HG03103 (cell line): ENCODE results near the gene APMAP.

Source experiments
- ATAC-seq: cut with Tn5 transposase; IDR thresholded peaks from one replicate; pipeline ENCODE4 v1.9.1; 2021; ENCODE audit warnings: low read depth; ENCODE audit not compliant: unreplicated experiment

Gene APMAP

DNA sequence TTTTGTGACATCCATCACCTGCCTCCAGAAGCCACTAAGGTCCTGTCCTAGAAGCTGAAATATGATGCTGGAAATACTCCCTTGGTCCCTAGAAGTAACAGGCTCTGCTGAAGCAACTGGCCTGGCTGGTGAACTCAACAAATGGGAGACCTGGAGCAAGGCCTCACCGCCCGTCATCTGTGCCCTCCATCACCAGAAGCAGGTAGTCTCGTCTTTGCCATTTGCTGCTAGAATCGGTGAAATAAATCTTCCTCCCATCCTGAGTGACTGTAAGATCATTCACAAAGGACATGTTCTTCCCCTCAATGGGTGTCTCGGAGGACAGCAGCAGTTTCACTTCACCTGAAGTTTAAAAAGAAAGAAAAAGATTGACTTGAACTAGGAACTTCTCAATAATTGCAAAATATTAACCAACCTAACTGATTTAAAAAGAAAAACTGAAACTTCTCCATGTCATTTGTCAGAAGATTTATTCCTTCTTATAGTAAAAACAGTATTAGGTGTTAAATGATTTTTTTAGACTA is 22.5 kb downstream of the APMAP start:
- no peak for ATAC-seq

DNA sequence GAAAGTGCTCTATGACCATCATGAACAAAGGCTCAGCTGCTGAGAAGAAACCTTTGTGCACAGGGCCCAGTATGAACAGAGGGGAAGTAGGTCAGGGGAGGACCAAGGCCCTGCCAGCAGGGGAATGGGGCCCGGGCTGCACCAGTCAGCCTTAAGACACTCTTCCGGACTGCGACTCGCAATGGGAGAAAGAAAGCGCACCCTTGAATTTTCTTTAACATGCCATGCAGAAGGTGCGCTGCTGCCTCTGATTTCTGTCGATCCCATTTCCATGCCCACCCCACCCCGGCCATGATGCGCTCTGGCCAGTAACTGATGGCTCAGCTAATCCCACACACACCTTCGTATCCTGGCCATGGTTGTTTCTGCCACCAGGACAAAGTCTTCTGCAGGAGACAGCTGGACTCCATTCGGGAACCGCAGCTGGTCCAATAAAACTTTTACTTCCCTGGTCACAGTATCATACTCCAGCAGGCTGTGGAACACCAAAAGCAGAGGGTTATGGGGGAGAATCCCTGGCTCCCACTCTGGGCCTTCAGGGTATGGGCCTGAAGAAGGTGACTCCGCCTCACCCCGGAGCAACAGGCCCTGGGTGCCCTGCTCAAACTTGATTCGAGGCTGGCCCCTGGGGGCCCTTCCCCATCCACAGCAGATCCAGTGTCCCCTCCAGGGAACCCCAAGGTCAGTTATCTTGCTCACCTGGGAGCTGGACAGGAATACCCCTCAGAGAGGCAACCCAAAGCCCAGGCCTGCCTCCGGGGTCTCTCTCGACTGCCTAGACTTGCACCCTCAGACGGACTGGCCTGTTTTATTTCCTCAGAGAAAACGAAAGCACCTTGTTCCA is 23.1 kb downstream of the APMAP start:
- ATAC-seq: no peak

DNA sequence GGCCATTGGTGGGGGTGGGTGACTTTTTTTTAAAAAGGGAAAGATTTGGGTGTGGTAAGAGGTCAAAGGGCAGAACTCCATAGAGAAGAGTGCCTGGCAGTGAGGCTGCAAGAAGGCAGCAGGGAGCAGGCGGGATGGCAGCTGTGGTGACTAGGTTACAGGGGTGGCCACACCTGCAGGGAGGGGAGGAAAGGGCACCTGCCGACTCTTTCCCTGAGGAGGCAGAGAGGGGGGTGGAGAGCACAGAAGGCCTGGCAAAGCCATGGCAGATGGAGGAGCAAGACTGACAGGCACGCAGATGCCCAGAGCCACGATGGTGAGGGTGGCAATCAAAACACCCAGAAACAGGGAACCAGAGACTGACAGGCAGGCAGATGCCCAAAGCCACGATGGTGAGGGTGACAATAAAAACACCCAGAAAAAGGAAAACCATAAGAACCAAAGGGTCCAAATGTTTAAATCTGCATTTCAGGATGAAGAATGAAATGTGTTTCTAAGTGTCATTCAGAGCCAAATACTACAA is 24.2 kb downstream of the APMAP start:
- no peak for ATAC-seq

DNA sequence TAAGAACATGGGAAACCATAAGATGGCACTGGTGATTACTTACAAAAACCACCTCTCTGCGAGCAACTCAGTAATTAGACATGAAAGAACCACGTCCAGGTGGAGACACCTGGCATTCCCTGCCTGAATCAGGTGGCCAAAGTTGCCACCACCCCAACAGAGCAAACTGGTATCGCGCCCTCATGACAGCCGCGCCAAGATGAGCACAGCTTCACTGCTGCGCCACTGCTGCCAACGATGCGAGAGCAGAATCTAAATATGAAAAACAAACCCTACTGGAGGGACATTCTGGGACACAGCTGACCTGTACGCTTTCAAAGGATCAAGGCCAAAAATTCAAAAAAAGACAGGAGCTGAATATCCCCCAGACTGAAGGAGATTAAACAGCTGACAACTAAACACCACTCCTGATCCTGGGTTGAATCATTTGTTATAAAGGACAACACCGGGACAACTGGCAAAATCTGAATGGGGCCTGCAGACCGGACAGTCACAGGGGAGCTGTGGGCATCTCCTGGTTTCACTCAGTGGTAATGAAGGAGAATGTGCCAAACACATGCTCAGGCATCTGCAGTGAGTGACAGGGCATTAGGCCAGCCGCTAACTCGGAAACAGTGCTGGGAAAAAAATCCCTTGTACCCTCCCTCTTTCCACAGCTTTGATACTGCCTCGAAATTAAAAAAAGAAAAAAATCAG is 26.1 kb downstream of the APMAP start:
- no peak for ATAC-seq

DNA sequence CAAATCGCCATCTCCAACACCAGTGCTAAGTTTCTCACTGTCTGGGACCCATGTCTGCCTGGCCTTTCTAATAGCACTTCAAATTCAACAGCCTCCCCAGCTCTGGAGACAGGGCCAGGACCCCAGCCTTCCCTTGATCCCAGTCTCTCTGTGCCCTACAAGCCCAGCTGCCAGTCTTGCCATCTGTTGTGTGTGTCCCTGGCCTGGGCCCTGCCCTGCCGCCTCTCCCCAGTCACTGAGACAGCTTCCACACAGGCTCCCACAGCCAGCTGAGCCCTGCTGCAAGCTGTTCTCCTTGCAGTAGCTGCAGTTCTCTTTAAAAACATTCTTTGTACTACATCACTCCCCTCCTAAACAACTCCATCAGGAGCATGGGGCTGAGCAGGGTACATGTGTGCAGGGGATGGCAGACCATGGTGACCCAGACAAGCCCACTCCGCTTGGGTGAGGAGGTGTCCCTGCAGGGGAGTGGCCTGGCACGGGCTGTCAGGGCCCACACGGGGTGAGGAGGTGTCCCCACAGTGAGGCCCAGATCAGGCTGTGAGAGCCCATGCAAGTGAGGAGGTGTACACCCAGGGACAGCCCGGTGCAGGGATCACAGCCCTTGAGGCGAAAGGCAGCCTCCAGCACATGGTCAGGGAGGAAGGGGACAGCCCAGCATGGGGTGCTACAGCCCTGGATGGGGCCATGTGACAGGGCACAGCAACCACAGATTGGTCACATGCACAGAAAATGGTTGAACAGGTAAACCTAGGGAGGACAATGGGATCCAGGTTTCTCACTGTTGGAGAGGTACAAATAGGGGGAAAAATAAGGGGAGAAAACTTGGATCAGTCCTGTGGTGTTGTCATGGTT is 27.3 kb downstream of the APMAP start:
- ATAC-seq: no peak

DNA sequence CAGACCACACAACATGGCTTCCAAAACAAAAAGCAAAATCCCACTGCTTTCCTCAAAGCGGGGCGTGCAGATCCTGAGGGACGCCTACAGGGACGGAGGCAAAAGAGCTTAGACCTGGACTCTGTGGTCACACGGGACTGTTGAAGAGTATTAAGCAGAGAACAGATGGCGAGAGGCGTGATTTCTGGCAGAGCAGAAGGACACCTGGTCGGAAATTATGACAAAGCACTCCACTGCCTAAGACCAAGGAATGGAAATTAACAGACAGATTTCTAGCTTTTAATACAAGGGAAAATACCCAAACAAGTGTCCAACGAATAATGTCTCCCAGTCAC is 28.1 kb downstream of the APMAP start:
- no peak for ATAC-seq

DNA sequence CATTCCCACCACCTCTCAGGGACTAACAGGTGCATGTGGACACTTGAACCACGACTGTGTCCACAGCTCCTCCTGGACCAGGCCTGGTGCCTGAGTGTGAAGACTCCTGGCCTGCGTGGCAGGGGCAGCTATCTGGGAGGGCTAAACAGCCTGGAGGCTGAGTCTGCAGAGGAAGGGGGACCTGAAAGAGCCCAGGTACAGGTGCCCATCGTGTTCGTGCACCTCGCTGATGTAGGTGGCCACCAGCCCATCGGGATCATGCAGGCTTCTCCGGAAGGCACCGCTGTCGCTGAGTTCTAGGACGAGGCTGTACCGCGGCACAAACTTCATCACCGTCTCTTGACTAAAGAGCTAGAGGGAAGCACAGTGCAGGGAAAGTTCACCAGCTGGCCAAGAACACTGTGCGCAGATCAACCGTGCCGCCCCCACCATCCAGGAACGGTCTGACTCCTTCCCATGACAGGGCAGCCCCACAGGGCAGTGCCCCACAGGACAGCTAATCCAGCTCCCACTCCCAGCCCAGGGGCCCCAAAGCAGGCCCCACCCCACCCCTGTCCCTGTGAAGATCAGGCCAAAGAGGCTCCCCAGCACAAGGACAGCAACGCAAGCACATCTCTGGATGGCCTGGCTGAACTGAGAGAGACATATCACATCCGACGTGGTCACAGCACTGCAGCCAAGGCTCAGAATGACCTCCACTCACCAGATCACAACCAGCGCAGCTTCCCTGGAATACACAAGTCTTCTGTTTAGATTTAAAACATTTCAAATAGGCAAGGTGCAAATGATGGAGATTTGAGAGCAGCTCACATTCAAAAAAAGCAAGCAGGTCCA is 28.7 kb downstream of the APMAP start:
- no peak for ATAC-seq

DNA sequence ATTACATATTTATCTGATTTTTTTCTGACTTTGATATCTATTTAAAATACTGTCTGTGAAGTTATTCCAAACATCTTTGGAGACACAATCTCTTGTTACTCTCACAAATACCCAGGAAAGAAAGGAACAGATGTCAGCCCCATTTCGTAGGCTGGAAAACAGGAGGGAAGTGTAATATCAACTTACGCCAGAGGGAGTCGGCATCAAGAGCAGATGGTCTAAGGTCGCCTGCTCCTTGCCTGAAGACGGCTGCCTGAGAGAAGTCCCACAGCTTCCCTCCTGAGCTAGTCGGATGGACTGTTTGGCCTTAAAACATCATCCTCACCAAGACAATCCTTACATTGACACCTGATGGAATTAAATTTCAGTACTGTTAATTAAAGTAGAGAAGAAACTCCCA is 30.0 kb downstream of the APMAP start:
- no peak for ATAC-seq

DNA sequence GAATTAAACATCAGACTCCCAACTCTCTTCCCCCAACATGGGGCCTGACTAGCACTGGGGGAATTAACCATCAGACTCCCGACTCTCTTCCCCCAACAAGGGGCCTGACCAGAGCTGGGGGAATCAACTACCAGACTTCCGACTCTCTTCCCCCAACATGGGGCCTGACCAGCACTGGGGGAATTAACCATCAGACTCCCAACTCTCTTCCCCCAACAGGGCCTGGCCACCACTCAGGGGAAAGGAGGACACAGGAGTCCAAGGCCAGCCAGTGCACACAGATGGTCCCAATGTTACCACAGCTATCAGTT is 30.4 kb downstream of the APMAP start:
- ATAC-seq: no peak

DNA sequence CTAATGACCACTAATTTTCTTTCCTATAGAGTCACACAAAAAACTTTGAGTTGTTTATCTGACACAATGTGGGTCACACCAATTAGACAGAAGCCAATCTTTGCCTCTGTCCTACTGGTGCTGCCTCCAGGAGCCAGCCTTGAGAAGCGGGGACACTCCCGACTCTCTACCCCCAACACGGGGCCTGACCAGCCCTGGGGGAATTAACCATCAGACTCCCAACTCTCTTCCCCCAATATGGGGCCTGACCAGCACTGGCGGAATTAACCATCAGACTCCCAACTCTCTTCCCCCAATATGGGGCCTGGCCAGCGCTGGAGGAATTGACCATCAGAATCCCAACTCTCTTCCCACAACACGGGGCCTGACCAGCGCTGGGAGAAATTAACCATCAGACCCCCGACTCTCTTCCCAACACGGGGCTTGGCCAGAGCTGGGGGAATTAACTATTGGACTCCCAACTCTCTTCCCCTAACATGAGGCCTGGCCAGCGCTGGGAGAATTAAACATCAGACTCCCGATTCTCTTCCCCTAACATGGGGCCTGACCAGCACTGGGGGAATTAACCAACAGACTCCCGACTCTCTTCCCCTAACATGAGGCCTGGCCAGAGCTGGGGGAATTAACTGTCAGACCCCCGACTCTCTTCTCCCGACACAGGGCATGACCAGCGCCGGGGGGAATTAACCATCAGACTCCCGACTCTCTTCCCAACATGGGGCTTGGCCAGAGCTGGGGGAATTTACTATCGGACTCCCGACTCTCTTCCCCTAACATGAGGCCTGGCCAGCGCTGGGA is 31.0 kb downstream of the APMAP start:
- ATAC-seq: no peak

DNA sequence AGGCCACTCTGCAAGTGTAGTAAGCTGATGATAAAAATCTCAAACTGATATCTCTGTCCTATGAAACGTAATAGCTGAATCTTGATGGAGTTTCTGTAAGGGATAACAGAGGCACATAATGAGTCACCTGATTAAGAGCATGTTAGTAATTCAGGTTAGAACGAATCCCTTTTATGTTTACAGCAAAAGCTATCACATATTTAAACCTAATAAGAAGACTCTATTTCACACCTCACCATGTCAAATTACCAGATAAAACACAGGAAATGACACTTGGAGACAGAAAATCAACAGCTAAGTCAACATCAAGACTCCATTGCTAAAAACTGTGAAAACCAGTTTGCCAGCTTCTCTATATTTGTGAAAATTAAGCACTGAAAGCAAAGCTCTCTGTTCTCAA is 31.7 kb downstream of the APMAP start:
- no peak for ATAC-seq

DNA sequence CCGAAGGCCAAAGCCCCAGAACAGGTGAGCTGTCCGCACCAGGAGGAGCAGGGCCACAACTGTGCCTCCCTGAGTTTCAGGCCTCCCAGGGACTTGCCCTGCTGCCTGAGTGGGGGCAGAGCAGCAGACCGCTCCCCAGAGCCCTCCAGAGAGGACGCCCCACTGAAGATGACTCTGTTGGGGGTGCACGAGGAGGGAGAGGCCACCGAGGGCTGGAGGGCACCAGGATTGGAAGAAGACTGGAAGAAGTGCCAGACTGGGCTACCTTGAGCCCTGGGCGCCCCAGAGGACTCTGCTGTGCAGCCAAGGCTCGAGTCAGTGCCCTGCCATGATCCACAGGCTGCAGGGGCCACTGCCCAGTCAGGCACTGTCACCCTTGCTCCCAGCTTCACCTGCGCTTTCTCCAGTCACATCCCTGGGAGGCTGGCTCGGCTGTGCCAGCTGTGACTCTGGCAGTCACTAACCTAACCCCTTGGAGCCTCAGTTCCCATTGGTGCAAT is 32.2 kb downstream of the APMAP start:
- ATAC-seq: no peak

DNA sequence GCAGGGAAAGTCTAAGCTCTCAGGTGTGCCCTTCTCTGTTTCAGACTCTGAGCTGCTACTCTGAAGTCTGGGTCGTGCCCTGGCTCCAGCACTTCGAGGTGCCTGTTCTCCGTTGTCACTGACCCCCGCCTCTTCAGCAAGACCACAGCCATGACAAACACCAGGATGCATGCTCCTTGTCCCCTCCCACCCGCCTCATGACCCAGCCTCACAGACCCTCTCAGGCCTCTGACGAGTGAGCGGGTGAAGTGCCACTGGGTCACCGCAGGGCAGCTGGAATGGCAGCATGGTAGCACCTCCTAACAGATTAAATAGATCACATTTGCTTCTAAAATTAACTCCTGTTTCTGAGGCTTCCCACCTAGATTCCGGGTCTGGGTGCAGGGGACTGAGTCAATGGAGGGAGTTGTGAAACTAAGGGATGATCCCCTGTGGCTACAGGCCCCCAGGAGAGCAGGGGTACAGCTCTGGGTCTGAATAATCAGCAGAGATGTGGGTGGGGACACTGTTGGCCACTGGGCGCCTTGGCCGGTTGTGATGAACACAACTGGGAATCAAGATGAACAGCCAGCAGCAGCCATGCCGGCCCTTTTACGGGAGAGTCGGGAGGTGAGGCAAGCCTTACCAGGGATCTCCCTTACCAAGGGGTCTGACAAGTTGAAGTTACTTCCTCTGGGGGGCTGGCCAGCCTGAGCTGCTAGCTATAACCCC is 32.8 kb downstream of the APMAP start:
- no peak for ATAC-seq

DNA sequence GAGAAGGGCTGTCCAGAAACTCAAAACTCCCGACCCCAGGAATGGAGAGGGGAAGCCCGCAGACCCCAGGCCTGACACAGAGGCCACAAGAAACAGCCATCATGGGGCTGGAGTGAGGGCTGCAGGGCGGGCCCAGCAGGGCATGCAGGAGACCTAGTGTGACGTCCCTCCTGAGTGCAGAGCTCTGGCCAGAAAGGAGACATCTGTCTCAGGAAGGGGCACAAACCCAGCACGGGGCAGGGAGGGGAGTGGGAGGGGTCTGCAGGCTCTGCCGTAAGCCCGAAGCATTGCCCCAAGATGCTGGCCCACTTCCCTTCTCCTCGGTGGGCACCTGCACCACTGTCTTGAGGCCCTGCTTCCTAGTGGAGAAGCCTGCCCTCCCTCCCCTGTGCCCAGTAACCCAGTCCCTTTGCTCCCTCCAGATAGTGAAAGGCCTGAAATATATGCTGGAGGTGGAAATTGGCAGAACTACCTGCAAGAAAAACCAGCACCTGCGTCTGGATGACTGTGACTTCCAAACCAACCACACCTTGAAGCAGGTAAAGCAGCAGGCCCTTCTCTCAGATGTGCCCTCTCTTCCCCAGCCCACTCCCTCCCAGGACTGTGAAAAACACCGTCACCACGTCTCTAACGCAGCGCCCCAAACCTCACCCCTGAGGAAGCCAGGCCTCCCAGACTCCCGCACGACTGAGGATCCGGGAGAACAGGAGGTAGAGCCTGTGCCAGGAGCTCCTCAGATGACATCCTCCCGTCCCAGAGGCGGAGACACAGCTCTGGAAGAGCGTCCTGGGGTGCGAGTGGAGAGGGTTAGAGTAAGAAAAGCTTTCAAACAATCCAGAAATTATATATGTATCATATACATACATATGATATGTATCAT is 33.8 kb downstream of the APMAP start:
- ATAC-seq: no peak

DNA sequence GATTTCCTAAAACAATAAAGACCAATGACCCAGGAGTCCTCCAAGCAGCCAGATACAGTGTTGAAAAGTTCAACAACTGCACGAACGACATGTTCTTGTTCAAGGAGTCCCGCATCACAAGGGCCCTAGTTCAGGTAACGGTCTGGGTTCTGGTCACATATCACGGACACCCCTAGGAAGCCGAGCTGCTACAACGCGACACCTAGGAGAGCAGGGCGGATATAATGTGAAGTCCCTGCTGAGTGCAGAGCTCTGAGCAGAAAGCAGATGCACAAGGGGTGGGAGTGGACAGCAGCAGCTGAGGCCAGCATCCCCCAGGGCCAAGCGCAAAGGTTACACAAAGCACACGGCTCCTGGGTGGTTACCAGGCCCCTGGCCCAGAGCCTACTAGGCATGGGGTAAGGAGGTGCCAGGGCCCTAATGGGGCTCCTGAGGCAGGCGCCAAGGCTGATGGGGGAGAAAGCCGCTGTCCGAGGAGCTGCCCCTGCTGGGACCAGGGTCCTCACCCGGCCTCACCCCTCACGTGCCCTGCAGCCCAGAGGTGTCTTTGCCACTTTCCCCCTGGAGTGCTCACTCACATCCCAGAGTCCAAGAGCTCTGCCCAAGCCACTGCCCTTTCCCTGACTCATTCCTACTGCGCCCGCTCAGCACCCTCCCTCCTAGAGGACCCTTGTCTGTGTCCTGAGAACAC is 35.1 kb downstream of the APMAP start:
- no peak for ATAC-seq

DNA sequence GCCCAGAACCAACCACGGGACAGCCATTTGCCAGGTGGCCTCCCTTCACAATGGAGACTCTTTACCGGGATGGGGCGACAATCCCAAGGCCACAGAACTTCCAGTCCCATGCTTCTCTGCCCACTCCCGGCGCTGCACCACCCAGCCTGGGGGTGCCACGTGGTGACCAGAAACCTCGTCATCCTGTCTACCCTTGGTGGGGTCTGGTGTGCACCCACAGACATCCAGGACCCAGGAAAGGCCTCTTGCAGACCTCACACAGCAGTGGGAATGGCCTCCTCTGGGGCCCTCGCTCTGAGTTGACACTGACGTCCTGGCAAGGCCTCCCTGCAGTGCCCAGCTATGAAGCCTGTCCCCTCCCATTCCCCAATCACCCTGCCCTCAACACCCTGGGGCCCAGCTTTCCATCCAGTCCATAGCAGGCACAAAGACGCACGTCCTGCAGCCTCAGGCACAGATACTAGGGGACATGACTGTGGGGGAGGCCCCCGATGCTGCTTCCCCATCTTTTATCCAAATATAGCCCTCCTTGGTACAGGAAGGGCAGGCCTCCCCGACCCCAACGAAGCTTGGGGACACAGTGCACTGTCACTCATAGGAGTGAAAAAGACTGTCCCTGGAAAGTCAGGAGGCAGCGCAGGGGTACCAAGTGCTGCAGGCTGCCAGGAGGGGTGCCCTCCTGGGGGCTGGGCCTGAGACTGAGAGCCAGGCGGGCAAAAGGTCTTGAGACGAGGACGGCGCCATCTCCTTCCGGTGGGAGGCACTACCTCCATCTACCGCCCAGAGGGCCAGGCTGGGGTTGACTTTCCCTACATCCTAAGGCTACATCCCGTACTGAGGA is 36.3 kb downstream of the APMAP start:
- ATAC-seq: no peak
